DND-41 (cell line): ENCODE data around the gene KRTAP13-2.

Experiments used
- ATAC-seq: fragments of 200-7000 bp; cut with Tn5 transposase; 3 replicates; pipeline ENCODE4 v1.9.1; 2021; ENCODE audit warnings: low read depth; ENCODE audit not compliant: insufficient read depth
- DNase-seq: peaks from one replicate; pipeline ENCODE4 v3.0.0-alpha.2; 2020
- H2AFZ ChIP-seq: 2 replicates; pipeline ENCODE4 v1.6.0; 2012; ENCODE audit warnings: low read depth, low read length
- H3K27ac ChIP-seq: 2 replicates; pipeline ENCODE4 v1.5.1; 2012; ENCODE audit warnings: low read length, inconsistent platforms
- H3K27me3 ChIP-seq: fragments of 200-600 bp; sonication (generic); 2 replicates; pipeline ENCODE4 v1.6.0; 2012; ENCODE audit warnings: low read length, mild to moderate bottlenecking, inconsistent platforms; ENCODE audit not compliant: insufficient read depth, poor library complexity
- H3K36me3 ChIP-seq: 2 replicates; pipeline ENCODE4 v1.5.1; 2012; ENCODE audit warnings: low read length, inconsistent platforms; ENCODE audit not compliant: insufficient read depth
- H3K4me1 ChIP-seq: 2 replicates; pipeline ENCODE4 v1.5.1; 2012; ENCODE audit warnings: mild to moderate bottlenecking, low read length; ENCODE audit not compliant: insufficient read depth
- H3K4me2 ChIP-seq: 2 replicates; pipeline ENCODE4 v1.6.0; 2012; ENCODE audit warnings: mild to moderate bottlenecking, moderate library complexity, low read length, inconsistent platforms; ENCODE audit not compliant: insufficient read depth
- H3K4me3 ChIP-seq, 2 experiments: fragments of 200-600 bp in 1 of 2; shearing (Covaris generic) in 1 of 2; 2 replicates each; pipeline ENCODE4 v1.5.1; 2012 to 2016; ENCODE audit warnings: inconsistent platforms in 2 of 2, low read length in 2 of 2, mild to moderate bottlenecking in 2 of 2, low read depth in 1 of 2, moderate library complexity in 1 of 2
- H3K79me2 ChIP-seq: 2 replicates; pipeline ENCODE4 v1.6.0; 2012; ENCODE audit warnings: low read length, inconsistent platforms; ENCODE audit not compliant: insufficient read depth
- H3K9ac ChIP-seq: 2 replicates; pipeline ENCODE4 v1.6.0; 2012; ENCODE audit warnings: low read depth, mild to moderate bottlenecking, inconsistent platforms, low read length, moderate library complexity
- H3K9me3 ChIP-seq: 2 replicates; pipeline ENCODE4 v1.5.1; 2012; ENCODE audit warnings: low read length, moderate library complexity, mild to moderate bottlenecking, inconsistent platforms; ENCODE audit not compliant: insufficient read depth, severe bottlenecking
- H4K20me1 ChIP-seq: 2 replicates; pipeline ENCODE4 v1.6.0; 2012; ENCODE audit warnings: low read length; ENCODE audit not compliant: insufficient read depth
- CTCF ChIP-seq: IDR thresholded peaks from 2 replicates; pipeline ENCODE4 v1.5.1; 2012; ENCODE audit warnings: borderline replicate concordance, low read length, moderate library complexity, mild to moderate bottlenecking; ENCODE audit not compliant: poor library complexity, severe bottlenecking; ENCODE audit errors: extremely low read depth
- EZH2 ChIP-seq: IDR thresholded peaks from 3 replicates; pipeline ENCODE4 v1.6.1; 2012; ENCODE audit warnings: borderline replicate concordance, low read depth, mild to moderate bottlenecking, moderate library complexity, low read length, inconsistent platforms; ENCODE audit not compliant: severe bottlenecking

The KRTAP13-2 gene

DNA sequence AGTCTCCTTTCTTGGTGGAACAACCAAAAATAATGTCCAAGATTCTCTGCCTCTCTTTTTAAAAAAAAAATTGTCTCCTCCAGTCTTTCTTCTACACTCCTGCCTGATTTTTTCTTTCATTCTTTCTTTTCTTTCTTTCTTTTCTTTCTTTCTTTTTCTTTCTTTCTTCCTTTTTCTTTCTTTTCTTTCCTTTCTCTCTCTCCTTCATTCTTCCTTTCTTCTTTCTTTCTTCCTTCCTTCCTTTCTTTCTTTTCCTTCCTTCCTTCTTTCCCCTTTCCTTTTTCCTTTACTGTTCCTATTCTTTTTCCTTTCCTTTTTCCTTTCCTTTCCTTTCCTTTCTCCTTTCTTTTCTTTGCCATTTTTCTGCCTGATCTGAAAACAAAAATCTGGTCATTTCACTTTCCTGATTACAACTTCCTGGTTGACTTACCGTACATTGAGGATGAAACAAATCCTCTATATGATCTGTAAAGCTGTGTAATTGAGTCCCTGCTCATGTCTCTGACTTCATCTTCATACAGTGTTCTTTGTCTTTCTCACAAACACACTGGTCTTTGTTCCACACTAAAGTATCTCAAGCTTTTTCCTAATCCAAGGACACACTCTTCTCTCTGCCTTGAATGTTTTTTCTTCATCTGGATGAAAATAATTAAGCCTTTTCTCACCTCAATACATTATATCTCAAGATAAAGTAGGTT, 17.6 kb downstream of the KRTAP13-2 start:
- no peaks in the 10 kb centered on the region for H3K36me3 ChIP-seq
- no peak overlapping the region for H3K9ac ChIP-seq
- H3K27ac ChIP-seq: no peak overlapping the region
- H3K4me2 ChIP-seq: no peak overlapping the region
- ATAC-seq: no peak
- H3K4me3 ChIP-seq: no peak overlapping the region
- no peaks in the 10 kb centered on the region for H3K4me1 ChIP-seq
- H3K79me2 ChIP-seq: no peaks in the 10 kb centered on the region
- H2AFZ ChIP-seq: no peak overlapping the region
- H3K9me3 ChIP-seq: no peaks in the 10 kb centered on the region
- no peaks in the 10 kb centered on the region for H3K27me3 ChIP-seq
- no peak for DNase-seq
- no peak for TF ChIP-seq EZH2
- TF ChIP-seq CTCF: no peak
- H4K20me1 ChIP-seq: no peaks in the 10 kb centered on the region

DNA sequence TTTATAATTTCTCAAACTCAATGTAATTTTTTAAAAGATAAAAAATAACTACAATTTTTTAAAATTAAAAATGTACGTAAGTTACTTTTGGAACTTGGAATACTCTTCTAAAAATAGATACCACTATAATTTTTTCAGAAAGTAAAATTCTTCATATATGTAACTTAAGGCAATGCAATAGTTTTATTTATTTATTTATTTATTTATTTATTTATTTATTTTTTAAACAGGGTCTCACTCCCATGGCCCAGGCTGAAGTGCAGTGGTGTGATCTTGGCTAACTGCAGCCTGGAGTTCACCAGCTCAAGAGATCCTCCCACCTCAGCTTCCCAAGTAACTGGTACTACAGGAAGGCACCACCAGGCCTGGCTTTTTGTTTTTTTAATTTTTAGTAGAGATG, 20.5 kb downstream of the KRTAP13-2 start:
- Histone ChIP-seq H3K79me2 (no peaks in the 10 kb centered on the region), H4K20me1 (no peaks in the 10 kb centered on the region), H3K27me3 (no peaks in the 10 kb centered on the region), H3K4me2 (no peak overlapping the region), H3K4me3 (no peak overlapping the region), H2AFZ (no peak overlapping the region), H3K27ac (no peak overlapping the region), H3K9me3 (no peaks in the 10 kb centered on the region), H3K4me1 (no peaks in the 10 kb centered on the region), H3K36me3 (no peaks in the 10 kb centered on the region), H3K9ac (no peak overlapping the region)
- ATAC-seq (no peak), DNase-seq (no peak)
- TF ChIP-seq CTCF (no peak), EZH2 (no peak)

- Histone ChIP-seq H3K27me3 (no peaks in the 10 kb centered on the region), H3K79me2 (no peaks in the 10 kb centered on the region), H3K4me3 (no peak overlapping the region), H3K36me3 (no peaks in the 10 kb centered on the region), H2AFZ (no peak overlapping the region), H3K27ac (no peak overlapping the region), H3K9ac (no peak overlapping the region), H3K4me2 (no peak overlapping the region), H3K9me3 (no peaks in the 10 kb centered on the region), H4K20me1 (no peaks in the 10 kb centered on the region), H3K4me1 (no peaks in the 10 kb centered on the region)
- no peak for ATAC-seq
- TF ChIP-seq EZH2 (no peak), CTCF (no peak)
- DNase-seq: no peak
Observed at GRCh38 chr21:30349572-30349971, 22.5 kb downstream of the KRTAP13-2 start.
